ENCODE measurements around the gene LY6G5B. TPM values are rescaled to one million over a fixed set of nuclear protein-coding genes. Genes with fewer than 3 reads are reported as not detected.

LY6G5B gene
- total RNA-seq, 4 donors from 2014 or later = 0.10 to 9.3 (median 3.9) TPM

DNA sequence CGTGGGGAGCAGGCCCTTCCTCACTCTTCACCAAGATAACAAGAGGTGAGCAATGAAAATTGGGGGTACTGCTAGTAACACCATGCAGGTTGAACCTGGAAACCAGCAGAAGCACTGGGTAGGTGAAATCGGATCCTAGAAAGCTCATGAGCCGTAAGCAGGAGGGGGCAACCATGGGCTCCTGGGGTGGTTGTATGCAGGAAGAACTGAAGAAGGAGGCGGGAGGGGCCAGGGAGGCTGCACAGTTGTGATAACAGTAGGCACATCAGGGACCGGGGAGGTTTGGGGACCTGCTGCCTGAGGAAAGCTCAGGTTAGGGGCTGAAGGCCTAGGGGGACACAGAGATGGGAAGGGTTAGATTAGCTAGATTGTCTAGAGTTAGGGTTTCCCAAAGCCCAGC lies 16.7 kb downstream of the LY6G5B start:
- ATAC-seq = no peak

DNA sequence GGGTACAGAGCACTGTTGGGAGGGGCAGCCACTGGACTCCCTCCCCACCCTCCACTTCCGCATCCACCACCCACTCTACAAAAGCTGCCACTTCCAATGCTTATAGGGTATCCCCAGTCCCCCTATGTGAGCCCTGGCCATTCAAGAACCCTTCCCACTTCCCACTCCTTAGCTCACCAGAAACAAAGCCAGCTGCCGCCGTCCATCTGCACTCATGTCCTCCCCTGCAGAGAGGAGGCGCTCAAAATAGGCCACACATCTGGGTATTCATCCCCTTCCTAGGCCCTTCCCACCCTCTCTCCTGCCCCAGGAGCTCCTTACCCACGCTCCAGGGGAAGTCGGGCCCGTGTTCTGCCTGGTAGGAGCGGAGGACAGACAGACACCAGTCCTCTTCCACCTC lies 17.5 kb downstream of the LY6G5B start:
- peaks cover 0 to 13% (median 0%) of the 10 kb centered on the region in 3 donors for H3K4me1 ChIP-seq
- H3K27me3 ChIP-seq = no peaks in the 10 kb centered on the region
- H3K4me3 ChIP-seq = no peak overlapping the region
- peaks cover 0 to 70% of the 10 kb centered on the region in 2 donors for H3K36me3 ChIP-seq
- no peak overlapping the region for H3K27ac ChIP-seq
- no peak for TF ChIP-seq POLR2AphosphoS5 (IDR thresholded peaks at IDR 0.05)
- no peak for TF ChIP-seq EP300 (IDR thresholded peaks at IDR 0.05)
- TF ChIP-seq POLR2A (IDR thresholded peaks at IDR 0.05) = no peak
- TF ChIP-seq, protein P1, sequence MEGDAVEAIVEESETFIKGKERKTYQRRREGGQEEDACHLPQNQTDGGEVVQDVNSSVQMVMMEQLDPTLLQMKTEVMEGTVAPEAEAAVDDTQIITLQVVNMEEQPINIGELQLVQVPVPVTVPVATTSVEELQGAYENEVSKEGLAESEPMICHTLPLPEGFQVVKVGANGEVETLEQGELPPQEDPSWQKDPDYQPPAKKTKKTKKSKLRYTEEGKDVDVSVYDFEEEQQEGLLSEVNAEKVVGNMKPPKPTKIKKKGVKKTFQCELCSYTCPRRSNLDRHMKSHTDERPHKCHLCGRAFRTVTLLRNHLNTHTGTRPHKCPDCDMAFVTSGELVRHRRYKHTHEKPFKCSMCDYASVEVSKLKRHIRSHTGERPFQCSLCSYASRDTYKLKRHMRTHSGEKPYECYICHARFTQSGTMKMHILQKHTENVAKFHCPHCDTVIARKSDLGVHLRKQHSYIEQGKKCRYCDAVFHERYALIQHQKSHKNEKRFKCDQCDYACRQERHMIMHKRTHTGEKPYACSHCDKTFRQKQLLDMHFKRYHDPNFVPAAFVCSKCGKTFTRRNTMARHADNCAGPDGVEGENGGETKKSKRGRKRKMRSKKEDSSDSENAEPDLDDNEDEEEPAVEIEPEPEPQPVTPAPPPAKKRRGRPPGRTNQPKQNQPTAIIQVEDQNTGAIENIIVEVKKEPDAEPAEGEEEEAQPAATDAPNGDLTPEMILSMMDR (IDR thresholded peaks at IDR 0.05) = no peak
- ATAC-seq = no peak
- WGBS, 2 donors (ENCODE audit: low coverage in 1 of 2) = 83 to 87% methylated on average over 4 to 8 of the region's 8 CpGs
- no peaks in the 10 kb centered on the region for H3K9me3 ChIP-seq

More for the DNA sequence above, 16.7 kb downstream of the LY6G5B start:
- Histone ChIP-seq H3K4me1 (peaks cover 0 to 19% (median 0%) of the 10 kb centered on the region in 3 donors), H3K27me3 (no peaks in the 10 kb centered on the region), H3K9me3 (no peaks in the 10 kb centered on the region), H3K36me3 (peaks cover 0 to 62% of the 10 kb centered on the region in 2 donors), H3K27ac (no peak overlapping the region), H3K4me3 (no peak overlapping the region)
- 69 to 84% methylated on average over 4 to 5 of the region's 5 CpGs for WGBS, 2 donors (ENCODE audit: low coverage in 1 of 2)
- no peak for TF ChIP-seq EP300 (IDR thresholded peaks at IDR 0.05)
- no peak for TF ChIP-seq POLR2AphosphoS5 (IDR thresholded peaks at IDR 0.05)
- TF ChIP-seq, protein P1 (IDR thresholded peaks at IDR 0.05) = no peak
- no peak for TF ChIP-seq POLR2A (IDR thresholded peaks at IDR 0.05)

DNA sequence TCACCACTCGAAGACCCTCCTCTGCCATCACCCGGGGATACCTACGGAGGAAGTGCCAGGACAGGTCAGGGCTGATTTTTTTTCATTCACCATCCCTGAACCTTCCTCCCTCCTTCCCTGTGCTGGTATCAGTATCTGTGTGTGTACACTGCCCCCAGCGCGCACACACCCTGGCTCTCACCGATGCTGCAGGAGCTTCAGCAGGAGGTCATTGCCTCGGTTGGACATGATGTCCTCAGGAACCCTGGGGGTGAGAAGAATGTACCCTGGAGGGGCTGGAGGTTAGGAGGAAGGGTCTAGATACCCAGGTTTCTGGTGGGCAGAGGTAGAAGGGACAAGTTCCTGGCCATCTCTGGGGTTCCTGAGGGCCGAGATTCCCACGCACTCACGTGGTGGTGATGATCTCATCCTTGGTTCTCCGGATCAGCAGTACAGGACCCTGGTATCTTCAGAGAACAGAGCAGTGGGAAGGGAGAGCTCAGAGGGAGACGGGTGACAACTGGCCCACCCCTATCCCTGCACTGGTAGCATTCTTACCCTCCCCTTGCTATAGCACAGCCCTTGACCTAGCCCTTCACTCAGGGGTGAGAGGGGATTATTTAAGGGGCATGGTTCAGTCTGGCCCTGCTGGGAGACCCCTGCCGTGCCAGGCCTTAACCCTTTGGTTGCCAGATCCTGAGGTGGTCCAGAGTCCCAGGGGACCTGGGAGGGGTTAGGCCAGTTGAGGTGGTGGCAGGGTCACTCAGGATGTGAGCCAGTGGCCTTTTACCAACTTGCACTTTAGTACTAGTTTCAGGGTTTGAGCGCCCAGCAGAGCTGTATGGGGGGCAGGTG lies 18.3 kb downstream of the LY6G5B start:
- Histone ChIP-seq H3K27me3 (no peaks in the 10 kb centered on the region), H3K9me3 (no peaks in the 10 kb centered on the region), H3K27ac (no peak overlapping the region), H3K36me3 (peaks cover 0 to 78% of the 10 kb centered on the region in 2 donors), H3K4me1 (peaks cover 0 to 9% (median 0%) of the 10 kb centered on the region in 3 donors), H3K4me3 (no peak overlapping the region)
- TF ChIP-seq POLR2A (IDR thresholded peaks at IDR 0.05) (no peak), EP300 (IDR thresholded peaks at IDR 0.05) (no peak), POLR2AphosphoS5 (IDR thresholded peaks at IDR 0.05) (no peak)
- TF ChIP-seq, protein P1 (IDR thresholded peaks at IDR 0.05) = no peak
- WGBS, 2 donors (ENCODE audit: low coverage in 1 of 2) = 0 to 86% methylated on average over 1 to 8 of the region's 14 CpGs
- ATAC-seq = no peak

DNA sequence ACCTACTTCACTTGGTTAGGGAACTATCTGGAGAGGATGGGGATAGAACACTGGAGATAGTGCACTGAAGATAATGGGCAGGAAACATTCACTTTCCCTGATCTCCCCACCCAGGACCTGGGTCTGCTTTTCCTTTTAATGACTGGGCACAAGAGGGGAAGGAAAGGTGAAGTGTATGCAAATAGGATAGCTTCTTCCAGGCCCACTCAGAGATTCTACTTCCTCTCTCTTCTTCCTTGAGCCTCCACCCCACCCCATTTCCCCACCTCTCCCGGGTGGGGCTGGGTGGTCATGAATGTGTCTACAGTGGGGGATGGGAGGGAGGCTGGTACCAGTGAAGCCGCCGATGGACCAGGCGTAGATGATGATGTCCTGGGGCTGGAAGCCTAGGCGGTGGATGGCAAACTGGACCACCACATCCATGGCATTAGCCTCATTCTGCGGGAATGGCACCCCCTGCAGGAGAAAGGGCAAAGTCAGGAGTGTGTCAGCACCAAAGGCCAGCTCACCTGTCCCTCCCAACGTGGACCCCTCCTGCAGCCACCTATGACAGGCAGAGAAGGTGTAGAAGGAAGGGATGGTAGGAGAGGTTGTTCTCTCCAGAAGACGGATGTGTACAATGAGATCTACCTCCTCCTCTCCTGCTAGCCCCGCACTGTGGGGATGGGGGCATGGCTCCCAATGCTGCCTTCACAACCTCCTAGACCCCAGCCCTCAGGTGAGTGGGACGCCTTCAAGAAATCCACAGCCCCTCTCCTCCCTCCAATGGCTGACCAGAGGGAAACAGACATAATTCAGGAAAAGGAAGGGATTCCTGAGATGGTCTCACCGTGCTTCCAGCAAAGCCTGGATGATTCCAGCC lies 19.7 kb downstream of the LY6G5B start:
- peaks cover 0 to 92% of the 10 kb centered on the region in 2 donors for H3K36me3 ChIP-seq
- no peak for ATAC-seq
- H3K4me1 ChIP-seq = no peaks in the 10 kb centered on the region
- WGBS, 2 donors (ENCODE audit: low coverage in 1 of 2) = 65 to 77% methylated on average over 3 to 9 of the region's 11 CpGs
- H3K4me3 ChIP-seq = no peak overlapping the region
- no peak overlapping the region for H3K27ac ChIP-seq
- H3K9me3 ChIP-seq = no peaks in the 10 kb centered on the region
- TF ChIP-seq POLR2A (IDR thresholded peaks at IDR 0.05) (no peak), EP300 (IDR thresholded peaks at IDR 0.05) (no peak), POLR2AphosphoS5 (IDR thresholded peaks at IDR 0.05) (no peak)
- TF ChIP-seq, protein P1 (IDR thresholded peaks at IDR 0.05) = no peak
- H3K27me3 ChIP-seq = no peaks in the 10 kb centered on the region
